ENCODE measurements around the gene NKAPL. TPM values are rescaled to one million over a fixed set of nuclear protein-coding genes. Genes with fewer than 3 reads are reported as not detected.

Gene NKAPL
- total and polyA plus RNA-seq, 2 donors (not counting 3 experiments of a cell fraction or from before 2014, with no cell fraction given), result 0.72 to 1.1 TPM

DNA sequence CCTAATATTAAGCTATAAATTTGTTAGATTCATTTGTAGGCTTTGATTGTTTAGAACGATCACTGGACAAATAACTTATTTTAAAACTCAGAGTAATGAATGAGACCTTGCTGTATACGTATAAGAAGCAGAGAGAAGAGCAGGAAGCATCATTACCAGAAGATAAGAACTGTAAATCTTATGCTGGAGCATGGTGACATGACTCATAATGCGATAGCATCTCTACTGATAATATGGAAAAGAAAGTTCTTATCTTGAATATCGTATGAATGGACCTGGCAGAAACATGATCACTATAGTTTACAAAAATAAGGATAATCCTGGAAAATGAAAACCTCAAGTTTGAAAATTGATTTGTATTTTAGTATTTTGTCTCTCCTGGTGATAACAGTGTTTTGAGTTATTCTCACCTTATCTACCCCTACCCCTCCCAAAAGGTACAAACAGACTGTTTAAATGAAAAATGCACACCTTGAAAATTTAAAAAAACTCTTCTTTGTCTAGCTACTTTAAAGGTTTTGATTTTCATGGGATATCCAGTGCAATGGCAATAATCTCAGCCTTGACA is 5.8 kb downstream of the NKAPL start:
- H2AFZ ChIP-seq (ENCODE audit: low read depth, low read length), result no peak overlapping the region
- peaks cover 35% of the 10 kb centered on the region for H3K4me1 ChIP-seq (ENCODE audit: control insufficient read depth, extremely low read depth, insufficient read depth, low read length)
- H3K9ac ChIP-seq (replicated peaks; ENCODE audit: extremely low read depth, insufficient read depth, low read length), result no peak overlapping the region
- intact Hi-C loops (cut with micrococcal nuclease), result no loop called here
- ChIA-PET POLR2A (no interaction called here), CTCF (interaction anchor here (1.4 to 1.9 kb wide), 4 partner anchors 13 to 91 kb away, joined by 3 to 6 read pairs (median 4); partner anchors contain the start of genes ZKSCAN4 and ZSCAN31)
- TF ChIP-seq FOS (IDR thresholded peaks at IDR 0.05; ENCODE audit: borderline replicate concordance, insufficient read depth, low read length), result no peak
- TF ChIP-seq POLR2AphosphoS5 (IDR thresholded peaks at IDR 0.05; ENCODE audit: insufficient read depth, low read depth, low read length), result no peak
- no peak for TF ChIP-seq EZH2 (IDR thresholded peaks at IDR 0.05; ENCODE audit: borderline replicate concordance, low read depth, low read length, severe bottlenecking)
- TF ChIP-seq POLR2A (IDR thresholded peaks at IDR 0.05; ENCODE audit: low read depth, low read length), result no peak
- TF ChIP-seq MAX (IDR thresholded peaks at IDR 0.05; ENCODE audit: insufficient read depth, insufficient read length), result no peak
- TF ChIP-seq CTCF (IDR thresholded peaks at IDR 0.05; ENCODE audit: extremely low read depth in 1 of 2, insufficient read depth in 1 of 2, low read depth in 1 of 2, low read length in 2 of 2), result no peak
- TF ChIP-seq GATA2 (IDR thresholded peaks at IDR 0.05; ENCODE audit: insufficient read depth, insufficient read length, low read depth, low read length), result peak; percentile 33
- no peak for TF ChIP-seq JUN (IDR thresholded peaks at IDR 0.05; ENCODE audit: borderline replicate concordance, insufficient read depth, insufficient read length, low read depth)
- TF ChIP-seq MYC (IDR thresholded peaks at IDR 0.05; ENCODE audit: low read depth, low read length), result no peak
- H3K27me3 ChIP-seq (ENCODE audit: control insufficient read depth in 2 of 2, insufficient read depth in 2 of 2, low read length in 2 of 2), result peaks cover 0 to 8% of the 10 kb centered on the region in 2 experiments
- no peak for FAIRE-seq
- DNase-seq (ENCODE audit: low read depth, low spot score), result peak; percentile 16
- no peaks in the 10 kb centered on the region for H3K36me3 ChIP-seq (ENCODE audit: control insufficient read depth in 2 of 2, extremely low read depth in 1 of 2, insufficient read depth in 2 of 2, low read length in 2 of 2)
- H3K4me3 ChIP-seq (replicated peaks in 1 of 3; ENCODE audit: insufficient read depth in 1 of 3, low read depth in 1 of 3, low read length in 3 of 3), result no peak overlapping the region
- H3K27ac ChIP-seq (ENCODE audit: insufficient read depth, low read depth, low read length), result no peak overlapping the region
- dilution Hi-C loops (cut with MboI; ENCODE audit: extremely low pct_ligation_motif_present, low sequenced_read_pairs), result no loop called here
- H4K20me1 ChIP-seq (replicated peaks; ENCODE audit: control insufficient read depth, extremely low read depth, insufficient read depth, low read length), result no peaks in the 10 kb centered on the region
- no peaks in the 10 kb centered on the region for H3K9me3 ChIP-seq (replicated peaks; ENCODE audit: control insufficient read depth, insufficient read depth, low read length)
- H3K9me1 ChIP-seq (replicated peaks; ENCODE audit: control insufficient read depth, extremely low read depth, insufficient read depth, low read length), result peaks cover 2% of the 10 kb centered on the region
- BruUV-seq (replicated peaks), result no TSS peak
- H3K4me2 ChIP-seq (ENCODE audit: insufficient read depth, low read length), result peak overlapping the region; percentile 57
- H3K79me2 ChIP-seq (ENCODE audit: control insufficient read depth, insufficient read depth, low read length), result peaks cover 10% of the 10 kb centered on the region
